Measurements from ENCODE around the gene ODF2.

Gene ODF2

GRCh38 chr9:128495296-128495695 is 39.5 kb downstream of the ODF2 start:
- TF ChIP-seq CTCF (conservative IDR thresholded peaks at IDR 0.05; ENCODE audit: low read depth, low read length): no peak

GRCh38 chr9:128495804-128496417 is 40.1 kb downstream of the ODF2 start:
- H3K4me3 ChIP-seq (IDR thresholded peaks at IDR 0.05; ENCODE audit: insufficient read depth, low read depth, low read length): no peak overlapping the region
- no peak overlapping the region for H3K4me2 ChIP-seq
- no peaks in the 10 kb centered on the region for H3K27me3 ChIP-seq (ENCODE audit: insufficient read depth, low read depth)
- no peaks in the 10 kb centered on the region for H3K36me3 ChIP-seq (ENCODE audit: insufficient read depth)
- H2AFZ ChIP-seq (ENCODE audit: low read depth): no peak overlapping the region
- no peak for TF ChIP-seq CTCF (conservative IDR thresholded peaks at IDR 0.05; ENCODE audit: low read depth, low read length)
- no peak overlapping the region for H3K9ac ChIP-seq
- H3K4me1 ChIP-seq (ENCODE audit: low read depth, poor library complexity, severe bottlenecking): no peaks in the 10 kb centered on the region
- H4K20me1 ChIP-seq (ENCODE audit: insufficient read depth): no peaks in the 10 kb centered on the region
- H3K79me2 ChIP-seq (ENCODE audit: insufficient read depth, low read depth): no peaks in the 10 kb centered on the region
- no peak overlapping the region for H3K27ac ChIP-seq

More at GRCh38 chr9:128495296-128495695, 39.5 kb downstream of the ODF2 start:
- Histone ChIP-seq H3K4me3 (IDR thresholded peaks at IDR 0.05; ENCODE audit: insufficient read depth, low read depth, low read length) (no peak overlapping the region), H3K4me1 (ENCODE audit: low read depth, poor library complexity, severe bottlenecking) (no peaks in the 10 kb centered on the region), H3K4me2 (no peak overlapping the region), H3K36me3 (ENCODE audit: insufficient read depth) (no peaks in the 10 kb centered on the region), H3K27me3 (ENCODE audit: insufficient read depth, low read depth) (no peaks in the 10 kb centered on the region), H2AFZ (ENCODE audit: low read depth) (no peak overlapping the region), H4K20me1 (ENCODE audit: insufficient read depth) (no peaks in the 10 kb centered on the region), H3K9ac (no peak overlapping the region), H3K27ac (no peak overlapping the region), H3K79me2 (ENCODE audit: insufficient read depth, low read depth) (no peaks in the 10 kb centered on the region)

GRCh38 chr9:128497824-128498610 is 42.2 kb downstream of the ODF2 start:
- Histone ChIP-seq H2AFZ (ENCODE audit: low read depth) (no peak overlapping the region), H3K79me2 (ENCODE audit: insufficient read depth, low read depth) (no peaks in the 10 kb centered on the region), H4K20me1 (ENCODE audit: insufficient read depth) (no peaks in the 10 kb centered on the region), H3K36me3 (ENCODE audit: insufficient read depth) (no peaks in the 10 kb centered on the region), H3K27me3 (ENCODE audit: insufficient read depth, low read depth) (no peaks in the 10 kb centered on the region), H3K4me2 (no peak overlapping the region), H3K27ac (no peak overlapping the region), H3K4me1 (ENCODE audit: low read depth, poor library complexity, severe bottlenecking) (no peaks in the 10 kb centered on the region), H3K9ac (no peak overlapping the region), H3K4me3 (IDR thresholded peaks at IDR 0.05; ENCODE audit: insufficient read depth, low read depth, low read length) (no peak overlapping the region)
- TF ChIP-seq CTCF (conservative IDR thresholded peaks at IDR 0.05; ENCODE audit: low read depth, low read length): no peak

GRCh38 chr9:128498911-128499310 is 43.1 kb downstream of the ODF2 start:
- H3K79me2 ChIP-seq (ENCODE audit: insufficient read depth, low read depth): peaks cover 4% of the 10 kb centered on the region; the same call in 1 of the 2 replicates
- no peaks in the 10 kb centered on the region for H4K20me1 ChIP-seq (ENCODE audit: insufficient read depth)
- H3K9ac ChIP-seq: no peak overlapping the region
- H3K4me1 ChIP-seq (ENCODE audit: low read depth, poor library complexity, severe bottlenecking): peaks cover 3% of the 10 kb centered on the region
- no peak overlapping the region for H3K4me3 ChIP-seq (IDR thresholded peaks at IDR 0.05; ENCODE audit: insufficient read depth, low read depth, low read length)
- no peaks in the 10 kb centered on the region for H3K27me3 ChIP-seq (ENCODE audit: insufficient read depth, low read depth)
- no peaks in the 10 kb centered on the region for H3K36me3 ChIP-seq (ENCODE audit: insufficient read depth)
- no peak overlapping the region for H2AFZ ChIP-seq (ENCODE audit: low read depth)
- H3K27ac ChIP-seq: no peak overlapping the region
- no peak for TF ChIP-seq CTCF (conservative IDR thresholded peaks at IDR 0.05; ENCODE audit: low read depth, low read length)
- no peak overlapping the region for H3K4me2 ChIP-seq
